OCI-LY7 (cell line): ENCODE measurements around the gene MYRIP. TPM values are rescaled to one million over a fixed set of nuclear protein-coding genes. Genes with fewer than 3 reads are reported as not detected.

Experiments
- BruUV-seq: library from RNA; stranded (reverse); fragments of 400-500 nt; replicated peaks from 2 replicates; lab custom pipeline; 2021; lab: Mats Ljungman, UMichigan
- CTCF ChIA-PET: fragments of 300-600 bp; sonication (Branson Sonifier 250); formaldehyde crosslinking; loops from one replicate; lab custom pipeline; 2022; ENCODE audit warnings: antibody characterized with exemption; ENCODE audit not compliant: unreplicated experiment; lab: Charles Lee
- POLR2A ChIA-PET: fragments of 300-600 bp; sonication (Branson Sonifier 250); formaldehyde crosslinking; loops from one replicate; lab custom pipeline; 2022; ENCODE audit warnings: antibody characterized with exemption; lab: Charles Lee
- DNase-seq: peaks from one replicate; pipeline ENCODE4 v3.0.0-alpha.2; 2015; ENCODE audit warnings: low spot score
- H2AFZ ChIP-seq: fragments of 200-600 bp; sonication (generic), shearing (Covaris generic); 2 replicates; pipeline ENCODE4 v1.6.1; 2014; ENCODE audit warnings: mild to moderate bottlenecking, antibody characterized with exemption, low read length, moderate library complexity
- H3K27ac ChIP-seq: fragments of 200-600 bp; sonication (generic); 2 replicates; pipeline ENCODE4 v1.5.1; 2014; ENCODE audit warnings: mixed run types, low read depth, mild to moderate bottlenecking, moderate library complexity, low read length, inconsistent platforms; ENCODE audit not compliant: poor library complexity, severe bottlenecking
- H3K36me3 ChIP-seq: fragments of 200-600 bp; sonication (generic); 2 replicates; pipeline ENCODE4 v1.6.1; 2014; ENCODE audit warnings: mild to moderate bottlenecking, antibody characterized with exemption, low read length, moderate library complexity, mixed read lengths; ENCODE audit not compliant: insufficient read depth
- H3K4me1 ChIP-seq: fragments of 200-600 bp; sonication (generic); 2 replicates; pipeline ENCODE4 v1.5.1; 2014; ENCODE audit warnings: mild to moderate bottlenecking, low read length; ENCODE audit not compliant: insufficient read depth, poor library complexity, severe bottlenecking
- H3K4me2 ChIP-seq: fragments of 200-600 bp; sonication (generic); 2 replicates; pipeline ENCODE4 v1.6.1; 2014; ENCODE audit warnings: mild to moderate bottlenecking, low read length
- H3K4me3 ChIP-seq: fragments of 200-600 bp; sonication (generic); 2 replicates; pipeline ENCODE4 v1.5.1; 2014; ENCODE audit warnings: mild to moderate bottlenecking, low read depth, low read length; ENCODE audit not compliant: poor library complexity, severe bottlenecking
- H3K79me2 ChIP-seq: fragments of 200-600 bp; sonication (generic); 2 replicates; pipeline ENCODE4 v1.6.1; 2016; ENCODE audit warnings: low read depth, mild to moderate bottlenecking, low read length, moderate library complexity, mixed read lengths; ENCODE audit not compliant: insufficient read depth
- H3K9me2 ChIP-seq: fragments of 200-600 bp; sonication (generic); 2 replicates; pipeline ENCODE4 v1.6.1; 2016; ENCODE audit warnings: mild to moderate bottlenecking, low read length, mixed read lengths; ENCODE audit not compliant: insufficient read depth
- H3K9me3 ChIP-seq: fragments of 200-600 bp; sonication (generic); 2 replicates; pipeline ENCODE4 v1.6.1; 2014; ENCODE audit warnings: mild to moderate bottlenecking, mixed run types, low read length, mixed read lengths
- H4K20me1 ChIP-seq: fragments of 200-600 bp; sonication (generic); 2 replicates; pipeline ENCODE4 v1.6.1; 2014; ENCODE audit warnings: mild to moderate bottlenecking, antibody characterized with exemption, low read length, moderate library complexity, mixed read lengths; ENCODE audit not compliant: insufficient read depth
- EZH2phosphoT487 ChIP-seq: fragments of 200-600 bp; sonication (generic); IDR thresholded peaks from 2 replicates; pipeline ENCODE4 v1.6.1; 2018; ENCODE audit warnings: low read depth, borderline replicate concordance, mild to moderate bottlenecking, mixed run types, antibody characterized with exemption, low read length, moderate library complexity, mixed read lengths
- intact Hi-C: fragments of 100-400 bp; cut with micrococcal nuclease; formaldehyde crosslinking; loops from one replicate; pipeline ENCODE4 v1.10.0; 2022; ENCODE audit not compliant: unreplicated experiment
- total RNA-seq, 2 experiments: library from RNA; depleted of rRNA in 1 of 2; stranded (reverse); fragments of >200 nt in 1 of 2; shearing (Covaris generic) in 1 of 2; gene quantifications; 2 replicates each; pipeline ENCODE4 v1.2.3, GENCODE V29; 2014 to 2022
- TF ChIP-seq, protein P1 (sequence below): fragments of 200-600 bp; sonication (generic); conservative IDR thresholded peaks from 2 replicates; pipeline ENCODE4 v1.5.1; 2014; ENCODE audit warnings: mild to moderate bottlenecking, antibody characterized with exemption, low read length, moderate library complexity, mixed read lengths

Gene MYRIP
- total RNA-seq, 2 experiments from 2014 or later = not detected

DNA sequence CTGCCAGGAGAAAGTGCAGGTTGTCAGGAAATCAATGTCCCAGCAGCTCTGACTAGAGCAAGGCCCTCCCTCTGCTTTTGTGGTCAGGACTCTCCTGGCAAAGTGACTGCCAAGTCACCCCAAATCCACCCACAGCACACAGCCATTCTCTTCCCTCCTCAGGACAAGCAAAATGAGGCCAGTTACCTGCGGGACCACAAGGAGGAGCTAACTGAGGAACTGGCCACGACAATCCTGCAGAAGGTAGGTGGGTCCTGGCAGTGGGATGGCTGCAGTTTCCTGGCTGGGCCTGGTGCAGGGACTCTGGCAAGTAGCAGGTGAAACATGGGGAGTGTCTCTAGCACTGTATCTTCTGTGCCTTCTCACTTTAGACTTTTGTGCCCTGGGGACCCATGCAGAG lies 357.6 kb downstream of the MYRIP start:
- CTCF ChIA-PET = no interaction called here

GRCh38 chr3:40167958-40168357 lies 358.5 kb downstream of the MYRIP start:
- H3K4me1 ChIP-seq = no peaks in the 10 kb centered on the region
- H2AFZ ChIP-seq = no peak overlapping the region
- H3K9me2 ChIP-seq = no peaks in the 10 kb centered on the region
- ChIA-PET POLR2A (interaction anchor here (0.6 kb wide), 1 partner anchor 14 kb away, joined by 3 read pairs; no protein-coding TSS in a partner anchor), CTCF (no interaction called here)
- intact Hi-C loops = no loop called here
- no peak overlapping the region for H3K4me2 ChIP-seq
- H4K20me1 ChIP-seq = no peaks in the 10 kb centered on the region
- no peak for DNase-seq
- no peak overlapping the region for H3K27ac ChIP-seq
- no peaks in the 10 kb centered on the region for H3K79me2 ChIP-seq
- TF ChIP-seq EZH2phosphoT487 = no peak
- TF ChIP-seq, protein P1, sequence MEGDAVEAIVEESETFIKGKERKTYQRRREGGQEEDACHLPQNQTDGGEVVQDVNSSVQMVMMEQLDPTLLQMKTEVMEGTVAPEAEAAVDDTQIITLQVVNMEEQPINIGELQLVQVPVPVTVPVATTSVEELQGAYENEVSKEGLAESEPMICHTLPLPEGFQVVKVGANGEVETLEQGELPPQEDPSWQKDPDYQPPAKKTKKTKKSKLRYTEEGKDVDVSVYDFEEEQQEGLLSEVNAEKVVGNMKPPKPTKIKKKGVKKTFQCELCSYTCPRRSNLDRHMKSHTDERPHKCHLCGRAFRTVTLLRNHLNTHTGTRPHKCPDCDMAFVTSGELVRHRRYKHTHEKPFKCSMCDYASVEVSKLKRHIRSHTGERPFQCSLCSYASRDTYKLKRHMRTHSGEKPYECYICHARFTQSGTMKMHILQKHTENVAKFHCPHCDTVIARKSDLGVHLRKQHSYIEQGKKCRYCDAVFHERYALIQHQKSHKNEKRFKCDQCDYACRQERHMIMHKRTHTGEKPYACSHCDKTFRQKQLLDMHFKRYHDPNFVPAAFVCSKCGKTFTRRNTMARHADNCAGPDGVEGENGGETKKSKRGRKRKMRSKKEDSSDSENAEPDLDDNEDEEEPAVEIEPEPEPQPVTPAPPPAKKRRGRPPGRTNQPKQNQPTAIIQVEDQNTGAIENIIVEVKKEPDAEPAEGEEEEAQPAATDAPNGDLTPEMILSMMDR = no peak
- H3K4me3 ChIP-seq = no peak overlapping the region
- no peaks in the 10 kb centered on the region for H3K36me3 ChIP-seq
- BruUV-seq = no TSS peak
- H3K9me3 ChIP-seq = no peaks in the 10 kb centered on the region

More for the DNA sequence above, 357.6 kb downstream of the MYRIP start:
- DNase-seq = no peak
- Histone ChIP-seq H3K9me2 (no peaks in the 10 kb centered on the region), H3K27ac (no peak overlapping the region), H3K4me1 (no peaks in the 10 kb centered on the region), H3K79me2 (no peaks in the 10 kb centered on the region), H3K36me3 (no peaks in the 10 kb centered on the region), H2AFZ (no peak overlapping the region), H3K4me3 (no peak overlapping the region), H4K20me1 (no peaks in the 10 kb centered on the region), H3K4me2 (no peak overlapping the region), H3K9me3 (no peaks in the 10 kb centered on the region)
- intact Hi-C loops = no loop called here
- POLR2A ChIA-PET = no interaction called here
- TF ChIP-seq, protein P1 = no peak
- no peak for TF ChIP-seq EZH2phosphoT487
- no TSS peak for BruUV-seq

- H3K27ac ChIP-seq = no peak overlapping the region
- no peaks in the 10 kb centered on the region for H3K9me2 ChIP-seq
- TF ChIP-seq EZH2phosphoT487 = no peak
- TF ChIP-seq, protein P1 = no peak
- no peaks in the 10 kb centered on the region for H3K4me1 ChIP-seq
- no peak overlapping the region for H2AFZ ChIP-seq
- no peak for DNase-seq
- H3K36me3 ChIP-seq = no peaks in the 10 kb centered on the region
- H3K4me2 ChIP-seq = no peak overlapping the region
- ChIA-PET POLR2A (interaction anchor here (0.6 kb wide), 1 partner anchor 76 kb away, joined by 3 read pairs; no protein-coding TSS in a partner anchor), CTCF (no interaction called here)
- intact Hi-C loops = no loop called here
- no peaks in the 10 kb centered on the region for H3K9me3 ChIP-seq
- H4K20me1 ChIP-seq = no peaks in the 10 kb centered on the region
- BruUV-seq = no TSS peak
- H3K79me2 ChIP-seq = no peaks in the 10 kb centered on the region
- H3K4me3 ChIP-seq = no peak overlapping the region
Observed at GRCh38 chr3:40169983-40170382, 360.6 kb downstream of the MYRIP start.
